GM10266 (cell line): ENCODE data around the gene SLC38A1.

Experiments used
- DNase-seq: peaks from one replicate; pipeline ENCODE4 v3.0.0; 2012; ENCODE audit errors: extremely low spot score
- CTCF ChIP-seq: IDR thresholded peaks from 2 replicates; pipeline ENCODE4 v1.5.1; 2012; ENCODE audit warnings: mild to moderate bottlenecking, low read depth; ENCODE audit not compliant: control insufficient read depth, insufficient read depth; ENCODE audit errors: missing control alignments

SLC38A1 gene

GRCh38 chr12:46177837-46178608, 90.8 kb downstream of the SLC38A1 start:
- DNase-seq, result peak; percentile 9
- no peak for TF ChIP-seq CTCF

- no peak for TF ChIP-seq CTCF
- no peak for DNase-seq
Observed at GRCh38 chr12:46177025-46177424, 91.8 kb downstream of the SLC38A1 start.

GRCh38 chr12:46174919-46175318, 93.9 kb downstream of the SLC38A1 start:
- no peak for DNase-seq
- TF ChIP-seq CTCF, result no peak

- DNase-seq, result peak; percentile 14
- TF ChIP-seq CTCF, result no peak
Observed at GRCh38 chr12:46174061-46174662, 94.7 kb downstream of the SLC38A1 start.

GRCh38 chr12:46168426-46168825, 100.4 kb downstream of the SLC38A1 start:
- no peak for TF ChIP-seq CTCF
- no peak for DNase-seq

- no peak for TF ChIP-seq CTCF
- DNase-seq, result no peak
Observed at GRCh38 chr12:46167412-46167811, 101.4 kb downstream of the SLC38A1 start.

- DNase-seq, result no peak
- no peak for TF ChIP-seq CTCF
Observed at GRCh38 chr12:46165191-46165590, 103.7 kb downstream of the SLC38A1 start.
